ENCODE data around the gene MSI2. TPM values are rescaled to one million over a fixed set of nuclear protein-coding genes. Genes with fewer than 3 reads are reported as not detected.

MSI2 gene
- total and polyA plus RNA-seq, 7 experiments from 2014 or later: 3.3 to 169 (median 125) TPM

DNA sequence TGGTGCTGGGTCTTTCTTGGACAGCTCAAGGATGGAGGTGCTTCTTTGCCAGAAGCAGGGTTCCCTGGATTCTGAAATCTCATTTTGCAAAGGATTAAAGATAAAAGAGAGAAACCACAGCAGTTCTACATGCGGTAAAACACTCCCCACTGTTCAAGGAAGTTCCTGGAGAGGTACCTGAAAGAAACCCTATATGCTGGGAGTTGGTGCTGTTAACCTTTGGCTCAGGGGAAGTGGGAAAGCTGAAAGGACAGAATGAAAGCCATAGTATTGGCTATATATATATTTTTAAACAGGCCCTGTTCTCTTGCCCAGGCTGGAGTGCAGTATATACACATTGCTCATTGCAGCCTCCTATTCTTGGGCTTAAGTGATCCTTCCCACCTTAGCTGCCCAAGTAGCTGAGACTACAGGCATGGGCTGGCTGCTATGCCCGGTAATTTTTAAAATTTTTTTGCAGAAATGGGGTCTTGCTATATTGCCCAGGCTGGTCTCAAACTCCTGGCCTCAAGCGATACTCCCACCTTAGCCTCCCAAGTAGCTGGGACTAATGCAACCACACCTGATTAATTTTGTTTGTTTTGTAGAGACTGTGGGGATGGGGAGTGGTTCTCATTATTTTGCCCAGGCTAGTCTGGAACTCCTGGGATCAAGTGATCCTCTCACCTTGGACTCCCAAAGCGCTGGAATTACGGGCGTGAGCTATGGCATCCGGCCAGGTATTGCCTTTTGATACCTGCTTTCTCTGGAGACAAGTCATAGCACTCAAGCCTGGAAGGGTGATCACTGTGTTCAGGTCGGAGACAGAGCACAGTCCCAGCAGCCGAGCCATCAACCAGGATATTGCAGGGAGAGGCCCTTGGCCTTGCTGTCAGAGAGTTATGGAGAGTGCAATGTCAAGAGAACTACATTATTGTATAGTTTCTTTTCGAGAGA is 55.2 kb downstream of the MSI2 start:
- H3K4me1 Mint-ChIP-seq: peaks cover 20 to 56% (median 22%) of the 10 kb centered on the region in 7 donors
- peaks cover 4 to 39% (median 11%) of the 10 kb centered on the region in 5 donors for H3K36me3 Mint-ChIP-seq
- Histone ChIP-seq H3K27ac (ENCODE audit: low read depth, low read length) (no peak overlapping the region), H3K9me3 (ENCODE audit: control insufficient read depth in 2 of 3, low read length in 3 of 3) (no peaks in the 10 kb centered on the region), H3K4me3 (ENCODE audit: low read length) (no peak overlapping the region), H3K36me3 (ENCODE audit: control insufficient read depth in 2 of 3, insufficient read depth in 3 of 3, low read length in 3 of 3) (no peaks in the 10 kb centered on the region), H3K27me3 (ENCODE audit: control insufficient read depth in 2 of 2, insufficient read depth in 2 of 2, low read length in 2 of 2) (no peaks in the 10 kb centered on the region), H3K4me1 (ENCODE audit: control insufficient read depth in 2 of 2, insufficient read depth in 2 of 2, low read length in 2 of 2) (no peaks in the 10 kb centered on the region)
- DNase-seq (no peak), ATAC-seq (no peak)
- POLR2A ChIA-PET: no interaction called here
- no peaks in the 10 kb centered on the region for H3K9me3 Mint-ChIP-seq
- H3K4me3 Mint-ChIP-seq: no peak overlapping the region
- H3K27me3 Mint-ChIP-seq: no peaks in the 10 kb centered on the region
- H3K27ac Mint-ChIP-seq: peak overlapping the region in 1 of 9 donors; percentile 2
- CTCF ChIA-PET: interaction anchor here (0.6 kb wide), 1 partner anchor 23 kb away, joined by 4 read pairs; no protein-coding TSS in a partner anchor
- intact Hi-C loops (cut with micrococcal nuclease): no loop called here

DNA sequence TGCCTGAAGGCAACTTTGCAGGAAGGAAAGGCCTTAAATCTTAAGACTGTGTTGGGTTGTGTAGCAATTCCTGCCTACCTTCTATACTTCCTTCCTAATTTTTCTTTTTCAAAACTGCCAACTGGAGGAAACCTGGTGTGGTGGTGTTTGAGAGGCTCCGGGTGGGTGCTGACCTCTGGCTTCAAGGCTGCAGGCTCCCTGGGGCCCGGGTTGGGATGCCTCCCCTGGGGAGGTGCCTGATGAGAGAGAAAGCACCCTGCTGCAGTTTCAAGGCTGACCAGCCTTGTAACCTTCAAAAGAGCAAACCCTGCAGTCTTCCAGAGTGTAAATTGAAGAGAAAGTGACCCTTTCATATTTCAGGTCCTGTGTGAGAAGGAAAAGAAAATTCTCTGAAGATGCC is 55.9 kb downstream of the MSI2 start:
- intact Hi-C loops (cut with micrococcal nuclease): no loop called here
- Histone ChIP-seq H3K4me3 (ENCODE audit: low read length) (no peak overlapping the region), H3K4me1 (ENCODE audit: control insufficient read depth in 2 of 2, insufficient read depth in 2 of 2, low read length in 2 of 2) (no peaks in the 10 kb centered on the region), H3K36me3 (ENCODE audit: control insufficient read depth in 2 of 3, insufficient read depth in 3 of 3, low read length in 3 of 3) (no peaks in the 10 kb centered on the region), H3K9me3 (ENCODE audit: control insufficient read depth in 2 of 3, low read length in 3 of 3) (no peaks in the 10 kb centered on the region), H3K27ac (ENCODE audit: low read depth, low read length) (no peak overlapping the region), H3K27me3 (ENCODE audit: control insufficient read depth in 2 of 2, insufficient read depth in 2 of 2, low read length in 2 of 2) (no peaks in the 10 kb centered on the region)
- ChIA-PET CTCF (no interaction called here), POLR2A (no interaction called here)
- H3K4me3 Mint-ChIP-seq: no peak overlapping the region
- peaks cover 20 to 51% (median 22%) of the 10 kb centered on the region in 7 donors for H3K4me1 Mint-ChIP-seq
- H3K27ac Mint-ChIP-seq: no peak overlapping the region
- H3K27me3 Mint-ChIP-seq: no peaks in the 10 kb centered on the region
- no peaks in the 10 kb centered on the region for H3K9me3 Mint-ChIP-seq
- ATAC-seq: no peak
- H3K36me3 Mint-ChIP-seq: peaks cover 4 to 43% (median 11%) of the 10 kb centered on the region in 5 donors
- no peak for DNase-seq

DNA sequence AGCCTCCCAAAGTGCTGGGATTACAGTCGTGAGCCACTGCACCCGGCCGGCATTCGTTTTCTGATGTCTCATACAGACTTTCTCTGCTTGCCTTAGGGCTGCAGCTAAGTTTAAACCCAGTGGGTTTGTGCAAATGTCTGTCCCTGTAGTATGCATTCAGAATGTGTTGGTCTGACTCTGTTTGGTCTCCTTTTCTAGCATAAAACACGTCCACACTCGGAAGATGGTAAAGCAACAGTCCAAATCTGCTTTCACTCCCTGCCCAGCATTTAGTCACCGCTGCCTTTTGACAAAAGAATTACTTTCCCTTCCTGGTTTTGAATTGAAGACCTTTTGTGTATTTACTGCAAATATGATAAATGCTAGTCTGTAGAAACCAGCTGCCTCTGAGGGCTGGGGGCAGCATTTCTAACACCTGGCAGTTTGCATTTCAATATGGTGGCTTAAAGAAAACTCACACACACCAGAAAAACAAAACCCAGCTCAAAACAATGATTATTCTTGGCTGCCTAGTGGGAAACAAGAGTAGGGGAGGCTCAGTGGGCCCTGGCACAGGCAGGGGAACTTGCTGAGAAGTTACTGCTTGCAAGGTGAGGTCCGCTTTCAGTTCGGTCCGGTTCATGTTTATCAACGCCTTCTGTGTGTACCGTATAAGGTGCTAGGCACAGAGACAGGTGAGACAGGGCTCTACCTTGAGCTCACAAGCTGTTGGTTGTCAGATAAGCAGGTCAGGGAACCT is 56.9 kb downstream of the MSI2 start:
- intact Hi-C loops (cut with micrococcal nuclease): no loop called here

DNA sequence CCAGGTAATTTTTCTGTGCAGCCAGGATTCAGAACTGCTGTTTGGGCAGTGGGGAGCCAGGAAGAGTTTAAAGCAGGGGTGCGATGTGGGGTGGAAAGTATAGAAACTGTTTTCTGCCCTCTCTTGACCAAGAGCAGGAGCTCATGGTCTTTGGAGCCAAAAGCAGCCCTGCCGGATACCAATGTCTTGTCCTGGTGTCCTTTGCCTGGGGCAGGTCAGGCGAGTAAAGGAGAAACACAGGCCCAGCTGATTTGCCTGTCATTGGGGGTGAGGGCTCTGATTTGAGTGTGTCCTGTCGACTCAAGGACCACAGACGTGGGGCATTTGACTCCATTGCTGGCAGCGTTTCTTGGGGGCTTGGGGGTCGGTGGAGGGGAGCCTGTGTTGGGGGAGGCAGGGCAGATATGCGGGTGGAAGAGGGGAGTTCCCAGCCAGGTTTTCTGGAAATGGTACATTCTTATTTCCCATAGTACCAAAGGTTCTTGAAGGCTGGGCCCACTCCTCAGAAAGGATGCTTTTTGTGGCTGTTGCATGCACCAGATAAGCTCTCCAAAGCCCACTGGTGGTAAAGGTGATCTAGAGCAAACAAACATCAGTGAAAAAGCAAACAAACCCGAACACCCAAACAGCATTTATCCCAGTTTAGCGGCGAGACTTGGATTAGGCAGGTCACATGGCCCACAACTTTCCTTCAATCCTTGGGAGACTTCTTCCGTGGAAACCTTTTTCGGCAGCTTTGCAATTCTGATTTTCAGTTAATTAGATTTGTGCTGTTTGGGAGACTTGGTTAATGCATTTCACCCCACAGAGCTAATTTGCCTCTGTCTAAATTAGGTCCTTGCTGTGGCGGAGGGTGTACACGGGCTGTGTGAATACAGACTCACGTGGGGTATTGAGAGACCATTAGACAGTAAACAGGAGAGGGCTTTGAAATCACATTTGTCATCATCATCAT is 59.0 kb downstream of the MSI2 start:
- Histone ChIP-seq H3K9me3 (ENCODE audit: control insufficient read depth in 2 of 3, low read length in 3 of 3) (no peaks in the 10 kb centered on the region), H3K4me1 (ENCODE audit: control insufficient read depth in 2 of 2, insufficient read depth in 2 of 2, low read length in 2 of 2) (no peaks in the 10 kb centered on the region), H3K36me3 (ENCODE audit: control insufficient read depth in 2 of 3, insufficient read depth in 3 of 3, low read length in 3 of 3) (no peaks in the 10 kb centered on the region), H3K27me3 (ENCODE audit: control insufficient read depth in 2 of 2, insufficient read depth in 2 of 2, low read length in 2 of 2) (no peaks in the 10 kb centered on the region), H3K27ac (ENCODE audit: low read depth, low read length) (no peak overlapping the region), H3K4me3 (ENCODE audit: low read length) (no peak overlapping the region)
- Mint-ChIP-seq H3K4me1 (peaks cover 17 to 44% (median 21%) of the 10 kb centered on the region in 7 donors), H3K4me3 (no peak overlapping the region), H3K27ac (peak overlapping the region in 4 of 9 donors; percentile 2 to 87 (median 27)), H3K27me3 (no peaks in the 10 kb centered on the region), H3K9me3 (no peaks in the 10 kb centered on the region), H3K36me3 (peaks cover 0 to 47% (median 12%) of the 10 kb centered on the region in 5 donors)
- ATAC-seq (no peak), DNase-seq (no peak)
- intact Hi-C loops (cut with micrococcal nuclease): no loop called here
- POLR2A ChIA-PET: interaction anchor here (0.6 kb wide), 1 partner anchor 10 kb away, joined by 3 read pairs; no protein-coding TSS in a partner anchor
- CTCF ChIA-PET: no interaction called here

More for the DNA sequence above, 56.9 kb downstream of the MSI2 start:
- Mint-ChIP-seq H3K36me3 (peaks cover 0 to 42% (median 6%) of the 10 kb centered on the region in 5 donors), H3K27ac (peak overlapping the region in 1 of 9 donors; percentile 13), H3K27me3 (no peaks in the 10 kb centered on the region), H3K4me3 (no peak overlapping the region), H3K4me1 (peaks cover 16 to 45% (median 18%) of the 10 kb centered on the region in 7 donors), H3K9me3 (no peaks in the 10 kb centered on the region)
- no peaks in the 10 kb centered on the region for H3K9me3 ChIP-seq (ENCODE audit: control insufficient read depth in 2 of 3, low read length in 3 of 3)
- H3K27ac ChIP-seq (ENCODE audit: low read depth, low read length): no peak overlapping the region
- ChIA-PET POLR2A (no interaction called here), CTCF (no interaction called here)
- H3K27me3 ChIP-seq (ENCODE audit: control insufficient read depth in 2 of 2, insufficient read depth in 2 of 2, low read length in 2 of 2): no peaks in the 10 kb centered on the region
- H3K4me3 ChIP-seq (ENCODE audit: low read length): no peak overlapping the region
- no peaks in the 10 kb centered on the region for H3K36me3 ChIP-seq (ENCODE audit: control insufficient read depth in 2 of 3, insufficient read depth in 3 of 3, low read length in 3 of 3)
- ATAC-seq (no peak), DNase-seq (no peak)
- no peaks in the 10 kb centered on the region for H3K4me1 ChIP-seq (ENCODE audit: control insufficient read depth in 2 of 2, insufficient read depth in 2 of 2, low read length in 2 of 2)

DNA sequence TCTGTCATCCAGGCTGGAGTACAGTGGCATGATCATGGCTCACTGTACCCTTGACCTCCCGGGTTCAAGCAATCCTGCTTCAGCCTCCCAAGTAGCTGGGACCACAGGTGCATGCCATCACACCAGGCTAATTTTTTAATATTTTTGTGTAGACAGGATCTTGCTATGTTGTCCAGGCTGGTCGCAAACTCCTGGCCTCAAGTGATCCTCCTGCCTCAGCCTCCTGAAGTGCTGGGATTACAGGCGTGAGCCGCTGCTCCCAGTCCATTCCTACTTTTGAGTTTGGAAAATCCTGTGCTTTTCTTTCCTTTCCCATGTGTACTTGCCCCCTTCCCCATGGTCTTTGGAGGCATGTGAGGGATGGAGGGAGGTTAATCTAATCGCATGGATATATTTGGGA is 60.0 kb downstream of the MSI2 start:
- intact Hi-C loops (cut with micrococcal nuclease): no loop called here
- Mint-ChIP-seq H3K36me3 (peaks cover 0 to 44% (median 8%) of the 10 kb centered on the region in 5 donors), H3K4me1 (peaks cover 11 to 37% (median 17%) of the 10 kb centered on the region in 7 donors), H3K27me3 (no peaks in the 10 kb centered on the region), H3K9me3 (no peaks in the 10 kb centered on the region), H3K27ac (no peak overlapping the region), H3K4me3 (no peak overlapping the region)
- H3K27ac ChIP-seq (ENCODE audit: low read depth, low read length): no peak overlapping the region
- H3K36me3 ChIP-seq (ENCODE audit: control insufficient read depth in 2 of 3, insufficient read depth in 3 of 3, low read length in 3 of 3): no peaks in the 10 kb centered on the region
- no peak overlapping the region for H3K4me3 ChIP-seq (ENCODE audit: low read length)
- no peak for ATAC-seq
- no peaks in the 10 kb centered on the region for H3K27me3 ChIP-seq (ENCODE audit: control insufficient read depth in 2 of 2, insufficient read depth in 2 of 2, low read length in 2 of 2)
- no peaks in the 10 kb centered on the region for H3K4me1 ChIP-seq (ENCODE audit: control insufficient read depth in 2 of 2, insufficient read depth in 2 of 2, low read length in 2 of 2)
- ChIA-PET CTCF (no interaction called here), POLR2A (no interaction called here)
- DNase-seq: no peak
- no peaks in the 10 kb centered on the region for H3K9me3 ChIP-seq (ENCODE audit: control insufficient read depth in 2 of 3, low read length in 3 of 3)

DNA sequence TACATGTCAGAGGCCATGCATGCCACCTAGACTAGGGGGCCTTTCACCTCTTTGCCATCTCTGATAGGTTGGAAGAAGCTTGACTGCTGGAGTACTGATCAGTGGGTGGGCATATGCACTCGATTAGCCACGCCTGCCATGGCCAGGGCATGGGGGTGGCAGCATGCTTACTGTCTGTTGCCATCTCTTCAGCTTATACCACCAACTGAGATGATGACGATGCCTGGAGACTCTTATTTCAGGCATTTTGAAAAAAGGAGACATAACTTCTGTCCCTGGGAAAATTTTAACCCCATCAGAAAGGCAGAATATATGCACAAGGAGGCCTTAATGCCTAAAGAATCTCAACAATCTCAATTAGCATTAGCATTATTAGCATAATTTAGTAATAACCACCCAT is 60.8 kb downstream of the MSI2 start:
- no peak overlapping the region for H3K4me3 Mint-ChIP-seq
- H3K4me1 Mint-ChIP-seq: peaks cover 8 to 38% (median 17%) of the 10 kb centered on the region in 7 donors
- no peak overlapping the region for H3K27ac Mint-ChIP-seq
- no peaks in the 10 kb centered on the region for H3K9me3 ChIP-seq (ENCODE audit: control insufficient read depth in 2 of 3, low read length in 3 of 3)
- no peaks in the 10 kb centered on the region for H3K4me1 ChIP-seq (ENCODE audit: control insufficient read depth in 2 of 2, insufficient read depth in 2 of 2, low read length in 2 of 2)
- H3K27ac ChIP-seq (ENCODE audit: low read depth, low read length): no peak overlapping the region
- peaks cover 0 to 44% (median 8%) of the 10 kb centered on the region in 5 donors for H3K36me3 Mint-ChIP-seq
- H3K27me3 ChIP-seq (ENCODE audit: control insufficient read depth in 2 of 2, insufficient read depth in 2 of 2, low read length in 2 of 2): no peaks in the 10 kb centered on the region
- no peaks in the 10 kb centered on the region for H3K27me3 Mint-ChIP-seq
- no peaks in the 10 kb centered on the region for H3K36me3 ChIP-seq (ENCODE audit: control insufficient read depth in 2 of 3, insufficient read depth in 3 of 3, low read length in 3 of 3)
- ChIA-PET POLR2A (no interaction called here), CTCF (no interaction called here)
- DNase-seq: no peak
- no peak for ATAC-seq
- H3K9me3 Mint-ChIP-seq: no peaks in the 10 kb centered on the region
- intact Hi-C loops (cut with micrococcal nuclease): no loop called here
- no peak overlapping the region for H3K4me3 ChIP-seq (ENCODE audit: low read length)

All from naive thymus-derived CD4-positive, alpha-beta T cell (primary cell).